ENCODE results near the gene C1orf232.

The C1orf232 gene

DNA sequence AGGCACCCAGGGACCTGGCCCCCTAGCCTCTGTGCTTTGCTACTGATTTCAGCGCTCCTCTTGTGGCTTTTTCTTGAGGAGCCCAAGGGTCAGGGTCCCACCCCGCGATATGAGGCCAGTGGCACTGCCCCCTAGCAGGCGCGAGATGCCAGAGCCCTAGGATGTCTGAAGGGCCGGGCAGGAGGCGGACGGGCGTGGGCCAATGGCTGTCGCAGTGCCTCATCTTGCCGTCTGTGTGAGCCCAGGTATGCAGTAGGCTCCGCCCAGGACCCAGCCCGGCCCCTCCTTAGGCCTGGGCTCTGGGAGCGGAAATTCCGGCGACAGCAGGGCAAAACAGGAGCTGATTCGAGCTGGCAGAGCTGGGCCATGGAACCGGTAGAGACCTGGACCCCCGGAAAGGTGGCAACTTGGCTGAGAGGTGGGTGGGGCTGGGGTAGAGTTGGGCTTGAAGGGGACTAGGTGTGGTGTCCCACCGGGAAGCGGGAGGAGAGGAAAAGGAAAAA, 8.5 kb upstream of the C1orf232 start, which contains the start of gene CNKSR1:
TSS of gene CNKSR1 (plus strand) at position 310 of the 503 bp plus-strand sequence. CDS start at position 367, 57 bp downstream.
- DNase-seq, result no peak

DNA sequence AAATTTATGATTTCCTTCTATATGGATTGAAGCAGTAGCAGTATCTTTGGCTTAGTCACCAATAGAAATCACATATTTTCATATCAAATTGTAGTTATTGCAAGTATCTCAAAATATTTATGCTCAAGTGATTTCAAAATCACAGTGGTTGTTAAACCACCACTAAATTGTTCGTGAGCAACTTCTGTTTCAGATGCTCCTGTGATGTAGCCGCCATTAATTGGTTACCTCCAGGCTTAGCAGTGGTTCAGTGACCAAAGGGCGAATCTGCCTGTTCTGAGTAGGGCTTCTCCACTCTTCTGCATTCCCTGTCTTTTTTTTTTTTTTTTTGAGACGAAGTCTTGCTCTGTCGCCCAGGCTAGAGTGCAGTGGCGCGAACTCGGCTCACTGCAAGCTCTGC, 6.6 kb upstream of the C1orf232 start:
- DNase-seq, result no peak

- DNase-seq, result no peak
Observed at GRCh38 chr1:26171084-26172072, 2.6 kb upstream of the C1orf232 start, which contains the start of gene ZNF593OS. TSS of gene ZNF593OS (minus strand) at chr1:26171832. CDS start at chr1:26171661, 171 bp downstream.

GRCh38 chr1:26170472-26170821, 1.7 kb upstream of the C1orf232 start:
- DNase-seq, result no peak

- peak; percentile 91 for DNase-seq
Observed at GRCh38 chr1:26169669-26170471, 1.1 kb upstream of the C1orf232 start, which contains the start of gene ZNF593. TSS of gene ZNF593 (plus strand) at chr1:26169908. CDS start at chr1:26169984, 76 bp downstream.

- no peak for DNase-seq
Observed at GRCh38 chr1:26169198-26169554, 413 bp upstream of the C1orf232 start.

GRCh38 chr1:26166719-26167281, 2.0 kb downstream of the C1orf232 start:
- DNase-seq, result no peak

DNA sequence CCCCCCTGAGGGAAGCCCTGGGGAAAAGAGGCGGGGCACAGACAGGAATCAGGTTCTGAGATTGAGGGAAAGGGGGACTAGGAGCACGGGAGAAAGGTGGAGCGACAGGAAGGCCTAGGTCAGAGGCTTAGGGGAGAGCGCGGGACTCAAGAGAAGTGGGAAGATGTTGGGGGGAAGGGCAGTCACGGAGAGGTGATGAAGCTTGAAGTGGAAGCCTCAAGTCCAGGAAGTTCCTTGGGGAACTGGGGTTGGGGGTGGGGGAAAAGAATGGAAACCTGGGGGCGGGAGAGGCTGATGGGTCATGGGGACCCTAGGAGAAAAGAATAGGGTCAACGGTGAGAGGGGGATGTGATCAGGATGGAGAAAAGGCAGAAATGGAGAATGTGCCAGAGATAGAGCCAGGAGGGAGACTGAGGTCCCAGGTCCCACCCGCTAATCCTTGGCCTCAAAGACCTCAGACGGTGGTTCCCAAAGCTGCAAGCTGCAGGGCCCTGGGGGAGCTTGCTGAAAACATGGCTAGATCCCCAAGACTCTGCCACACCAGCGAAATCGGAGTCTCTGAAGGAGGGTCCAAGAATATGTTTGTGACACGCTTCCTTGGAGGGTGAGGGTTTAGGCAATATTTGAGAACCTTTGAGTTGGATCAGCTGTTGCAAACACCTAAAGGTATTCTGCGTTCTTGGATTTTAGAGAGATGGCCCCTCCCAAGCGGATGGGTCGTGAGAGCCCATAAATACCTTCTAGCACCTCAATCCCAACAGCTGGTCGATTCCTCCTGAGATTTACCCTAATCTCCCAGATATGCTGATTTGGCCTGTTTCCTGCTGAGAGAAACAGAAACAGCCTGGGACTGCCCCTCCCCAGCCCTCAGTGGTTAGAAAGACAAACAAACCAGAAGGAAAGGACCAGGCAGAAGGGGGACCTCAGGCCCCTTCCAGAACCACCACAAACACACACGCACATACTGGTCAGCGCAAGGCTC, 3.6 kb downstream of the C1orf232 start:
- no peak for DNase-seq

DNA sequence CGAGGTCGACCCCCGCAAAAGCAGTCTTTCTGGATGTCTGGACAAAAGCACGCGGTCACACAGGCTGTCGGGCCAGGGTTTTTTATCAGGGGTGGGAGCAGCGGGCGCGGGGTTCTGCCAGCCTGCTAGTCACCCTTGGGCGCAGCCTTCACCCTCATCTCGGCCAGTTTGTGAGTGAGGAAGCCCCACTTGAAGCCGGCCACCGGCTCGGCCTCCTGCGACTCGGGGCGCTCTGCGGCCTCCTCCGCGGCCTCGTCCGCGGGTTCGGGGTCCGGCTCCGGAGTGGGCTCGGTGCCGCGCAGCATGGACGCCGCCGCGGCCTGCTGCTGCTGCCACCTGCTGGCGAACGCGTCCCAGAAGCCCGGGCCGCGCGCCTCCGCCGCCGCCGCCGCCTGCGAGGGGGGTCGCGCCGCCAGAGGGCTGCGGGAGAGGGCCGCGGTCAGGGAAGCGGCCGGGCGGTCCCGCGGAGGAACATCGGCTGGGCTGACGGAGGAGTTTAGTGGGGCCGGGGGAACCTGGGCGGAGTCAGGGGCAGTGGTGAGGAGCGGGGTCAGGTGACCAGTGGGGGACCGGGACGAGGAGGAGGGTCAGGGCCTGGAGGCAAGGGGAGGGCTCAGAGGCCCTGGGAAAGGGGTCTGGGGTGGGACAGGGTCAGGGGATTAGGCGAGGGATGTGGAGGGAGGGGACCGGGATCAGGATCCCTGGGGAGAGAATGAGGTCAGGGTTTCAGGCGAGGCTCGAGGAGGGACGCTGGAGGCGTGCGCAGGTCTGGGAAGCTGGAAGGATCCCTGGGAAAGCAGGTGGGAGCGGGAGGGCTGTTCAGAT, 4.5 kb downstream of the C1orf232 start:
- peak; percentile 50 for DNase-seq

GRCh38 chr1:26163684-26164035, 5.1 kb downstream of the C1orf232 start:
- DNase-seq, result no peak

DNA sequence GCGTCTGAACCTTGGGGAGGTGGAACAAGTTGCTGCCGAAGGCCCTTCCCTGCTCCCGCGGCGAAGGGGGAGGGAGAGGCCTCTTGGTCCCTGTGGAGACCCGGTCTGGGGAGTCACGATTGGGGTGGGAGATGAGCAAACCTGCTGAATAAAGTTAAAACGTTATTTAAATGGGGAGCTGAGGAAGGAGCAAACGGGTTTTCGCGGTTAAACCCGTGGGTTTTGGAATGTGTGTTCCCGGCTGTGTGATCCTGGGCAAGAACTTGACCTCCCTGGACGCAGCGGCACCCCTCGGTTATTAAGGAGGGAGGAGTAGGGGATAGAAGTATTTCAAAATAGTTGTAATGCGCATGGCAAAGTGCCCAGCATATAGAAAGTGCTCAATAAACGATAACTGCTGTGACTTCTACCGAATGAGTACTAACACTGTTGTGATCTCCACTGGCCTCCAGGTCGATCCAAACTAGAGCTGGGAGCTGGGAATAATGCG, 6.5 kb downstream of the C1orf232 start:
- no peak for DNase-seq

- peak; percentile 25 for DNase-seq
Observed at GRCh38 chr1:26161415-26162219, 7.1 kb downstream of the C1orf232 start.

DNA sequence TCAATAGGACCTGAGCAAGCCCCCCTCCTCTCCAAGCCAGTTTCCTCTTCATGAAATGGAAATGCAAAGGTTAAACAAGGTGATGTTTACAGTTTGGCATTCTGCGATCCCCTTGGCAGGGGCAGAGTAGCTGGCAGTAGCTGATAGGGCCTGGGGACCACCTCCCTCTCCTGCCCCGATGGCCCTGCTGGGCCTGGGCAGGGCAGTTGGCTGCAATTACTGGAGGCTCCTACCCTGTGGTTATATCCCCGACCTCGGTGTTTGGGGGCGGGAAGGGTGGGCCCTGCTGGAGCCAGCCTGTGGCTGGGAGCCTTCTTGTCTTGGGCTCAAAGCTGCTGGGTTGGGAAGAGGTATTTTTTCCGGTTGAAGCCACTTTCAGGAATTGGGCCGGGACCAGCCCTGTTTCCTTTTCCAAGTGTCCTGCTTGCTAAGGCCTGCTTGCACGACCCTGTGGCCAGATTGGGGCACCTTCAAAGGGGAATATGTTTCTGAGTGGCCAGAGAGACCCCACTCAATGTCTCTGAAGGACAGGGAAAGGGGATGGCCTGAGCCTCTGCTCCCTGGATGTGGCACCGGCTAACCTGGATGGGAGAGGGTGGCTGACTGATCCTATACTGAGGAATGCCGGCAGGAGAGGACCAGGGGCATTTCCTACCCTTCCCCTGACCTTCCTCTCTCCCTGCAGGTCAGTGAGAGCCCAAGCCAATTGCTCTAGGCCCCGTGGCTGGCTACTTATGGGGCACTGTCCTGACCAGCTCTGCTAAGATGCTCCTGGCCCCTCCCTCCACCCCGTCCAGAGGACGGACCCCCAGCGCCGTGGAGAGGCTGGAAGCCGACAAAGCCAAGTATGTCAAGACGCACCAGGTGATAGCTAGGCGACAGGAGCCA, 8.0 kb downstream of the C1orf232 start:
- DNase-seq, result no peak

GRCh38 chr1:26159743-26160039, 9.1 kb downstream of the C1orf232 start:
- no peak for DNase-seq

GRCh38 chr1:26158908-26159742, 9.6 kb downstream of the C1orf232 start, which contains the start of gene FAM110D:
TSS of gene FAM110D (plus strand) at chr1:26159079. CDS start at chr1:26161292, 2,213 bp downstream.
- no peak for DNase-seq

DNA sequence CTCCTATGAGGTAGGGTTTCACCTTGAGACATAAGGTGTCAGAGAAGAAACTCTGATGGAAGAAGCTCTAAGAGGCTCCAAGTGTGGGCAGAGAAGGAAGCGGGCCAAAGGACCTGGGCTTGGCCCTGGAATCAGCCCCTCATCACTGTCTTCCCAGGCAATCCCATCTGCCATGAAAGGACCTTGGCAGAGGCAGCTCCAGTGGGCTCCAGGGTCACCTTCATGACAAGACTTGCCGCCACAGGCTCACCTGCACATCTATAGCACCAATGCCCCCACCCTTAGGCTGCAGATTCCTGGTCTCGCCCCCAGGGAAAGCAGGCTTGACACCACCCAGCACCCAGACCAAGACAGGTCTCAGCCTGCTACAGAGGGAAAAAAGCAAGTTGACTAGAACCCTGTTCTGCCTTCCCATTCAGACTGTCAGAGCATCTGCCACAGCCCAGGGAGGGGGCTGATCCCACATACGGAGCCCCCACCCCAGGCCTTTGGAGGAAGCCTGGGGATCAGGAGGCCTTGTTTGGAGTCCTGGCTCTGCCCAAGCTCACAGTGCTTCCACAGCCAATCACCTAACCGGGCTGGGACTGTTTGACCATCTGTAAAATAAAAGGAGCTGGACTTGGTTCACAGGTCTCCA, 10.4 kb downstream of the C1orf232 start:
- DNase-seq, result no peak

DNA sequence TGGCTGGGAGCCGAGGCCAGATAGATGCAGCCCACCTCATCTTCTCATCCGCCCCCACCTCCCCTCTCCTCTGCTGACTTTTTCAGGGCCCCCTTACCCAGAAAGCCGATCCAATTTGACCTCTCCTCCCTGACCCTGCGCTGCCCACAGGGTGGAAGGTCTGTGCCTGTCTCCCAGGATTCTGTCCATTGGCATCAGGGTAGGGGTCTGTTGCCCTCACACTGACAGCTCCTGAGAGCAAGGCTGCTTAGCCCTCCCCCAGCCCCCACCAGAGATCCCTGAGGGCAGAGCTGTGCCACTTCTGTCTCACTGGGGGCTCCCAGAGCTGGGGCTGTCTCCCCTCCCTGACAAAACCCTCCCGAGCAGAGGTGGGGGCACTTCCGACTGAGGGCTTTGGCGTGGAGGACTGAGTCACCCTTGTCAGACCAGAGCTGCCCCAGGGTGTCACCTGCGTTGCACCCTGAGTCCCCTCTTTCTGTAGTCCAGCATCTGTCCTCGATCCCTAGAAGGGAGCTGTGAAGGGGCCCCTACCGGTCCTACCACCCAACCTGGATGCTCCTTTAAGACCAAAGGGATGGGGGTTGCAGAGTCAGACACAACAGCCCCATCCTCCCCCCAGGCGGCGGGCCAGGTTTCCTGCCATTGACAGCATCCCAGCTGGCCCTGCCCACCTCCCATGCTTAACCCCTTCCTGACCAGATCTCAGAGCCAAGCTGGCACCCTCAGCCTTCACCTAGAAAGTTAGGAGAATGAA, 12.3 kb downstream of the C1orf232 start:
- no peak for DNase-seq

All from CD4-positive, alpha-beta T cell treated with Interleukin-17A for 1 hour (primary cell).